GM18873 (cell line): ENCODE data around the gene CCNB1IP1.
"Not testable (repeated sequence)": the region's sequence is repeated elsewhere in the genome, so short reads cannot be mapped to it uniquely, and the experiment has no call there.

Source experiments
- ATAC-seq: cut with Tn5 transposase; IDR thresholded peaks from one replicate; pipeline ENCODE4 v1.9.1; 2021; ENCODE audit warnings: mild to moderate bottlenecking, moderate library complexity, moderate number of reproducible peaks; ENCODE audit not compliant: unreplicated experiment, low FRiP score

CCNB1IP1 gene

GRCh38 chr14:20333494-20333841, 389 bp upstream of the CCNB1IP1 start:
- no peak for ATAC-seq

GRCh38 chr14:20332431-20332787, 670 bp downstream of the CCNB1IP1 start:
- no peak for ATAC-seq

GRCh38 chr14:20331053-20331613, 1.9 kb downstream of the CCNB1IP1 start:
- ATAC-seq = no peak

GRCh38 chr14:20329355-20329754, 3.7 kb downstream of the CCNB1IP1 start:
- no peak for ATAC-seq

GRCh38 chr14:20328705-20329104, 4.4 kb downstream of the CCNB1IP1 start:
- ATAC-seq = no peak

GRCh38 chr14:20327005-20327869, 5.8 kb downstream of the CCNB1IP1 start:
- ATAC-seq = no peak

GRCh38 chr14:20317720-20318119, 15.4 kb downstream of the CCNB1IP1 start:
- no peak for ATAC-seq

GRCh38 chr14:20314026-20314425, 19.1 kb downstream of the CCNB1IP1 start:
- ATAC-seq = no peak

- ATAC-seq = no peak
These were observed 27.0 kb downstream of the CCNB1IP1 start for GRCh38 chr14:20306079-20306423.

- ATAC-seq = peak; percentile 93
These were observed 27.6 kb downstream of the CCNB1IP1 start, which contains the start of gene TTC5 for GRCh38 chr14:20305265-20306078. TTC5 (minus strand) TSS chr14:20305951; CDS start chr14:20305937, 14 bp downstream.

GRCh38 chr14:20302042-20302755, 30.9 kb downstream of the CCNB1IP1 start:
- no peak for ATAC-seq

- peak; percentile 88 for ATAC-seq
These were observed 38.0 kb downstream of the CCNB1IP1 start for GRCh38 chr14:20295067-20295466.

- no peak for ATAC-seq
These were observed 38.4 kb downstream of the CCNB1IP1 start for GRCh38 chr14:20294636-20295035.

- ATAC-seq = not testable (repeated sequence)
These were observed 51.1 kb downstream of the CCNB1IP1 start for GRCh38 chr14:20281998-20282397.

- ATAC-seq = not testable (repeated sequence)
These were observed 52.8 kb downstream of the CCNB1IP1 start for GRCh38 chr14:20280265-20280664.

- ATAC-seq = no peak
These were observed 54.7 kb downstream of the CCNB1IP1 start for GRCh38 chr14:20278414-20278813.

- no peak for ATAC-seq
These were observed 55.7 kb downstream of the CCNB1IP1 start for GRCh38 chr14:20277409-20277808.

GRCh38 chr14:20274062-20274461, 59.0 kb downstream of the CCNB1IP1 start:
- no peak for ATAC-seq

- not testable (repeated sequence) for ATAC-seq
These were observed 68.7 kb downstream of the CCNB1IP1 start for GRCh38 chr14:20264361-20264760.

- no peak for ATAC-seq
These were observed 70.4 kb downstream of the CCNB1IP1 start for GRCh38 chr14:20262642-20263128.
